ENCODE results near the gene DCAF10.
A peak's percentile ranks its signal among the peaks of the same experiment; 100 is the strongest.
"Not testable (repeated sequence)": the region's sequence is repeated elsewhere in the genome, so short reads cannot be mapped to it uniquely, and the experiment has no call there.

Gene DCAF10

DNA sequence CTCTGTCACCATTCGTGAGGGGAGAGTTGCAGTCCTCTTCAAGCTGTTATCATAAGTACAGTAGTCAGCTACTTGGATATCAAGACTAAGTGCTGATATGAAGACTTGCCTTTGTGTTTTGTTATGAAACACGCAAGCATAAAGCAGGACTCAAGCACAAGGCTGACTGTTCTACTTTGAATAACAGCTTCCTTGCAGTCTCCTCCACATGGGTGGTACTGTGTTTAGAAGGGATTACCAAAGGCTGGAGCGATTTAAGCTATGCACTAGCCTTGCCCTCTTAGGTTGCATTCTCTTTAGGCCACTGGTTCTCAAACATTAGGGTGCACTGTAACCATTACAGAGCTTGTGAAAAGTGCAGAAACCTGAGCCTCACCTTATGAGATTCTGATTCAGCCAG, 61.9 kb downstream of the DCAF10 start:
- no peak for DNase-seq (ENCODE audit: low read depth)

GRCh38 chr9:37870081-37870798, 69.6 kb downstream of the DCAF10 start:
- no peak for DNase-seq (ENCODE audit: low read depth)

DNA sequence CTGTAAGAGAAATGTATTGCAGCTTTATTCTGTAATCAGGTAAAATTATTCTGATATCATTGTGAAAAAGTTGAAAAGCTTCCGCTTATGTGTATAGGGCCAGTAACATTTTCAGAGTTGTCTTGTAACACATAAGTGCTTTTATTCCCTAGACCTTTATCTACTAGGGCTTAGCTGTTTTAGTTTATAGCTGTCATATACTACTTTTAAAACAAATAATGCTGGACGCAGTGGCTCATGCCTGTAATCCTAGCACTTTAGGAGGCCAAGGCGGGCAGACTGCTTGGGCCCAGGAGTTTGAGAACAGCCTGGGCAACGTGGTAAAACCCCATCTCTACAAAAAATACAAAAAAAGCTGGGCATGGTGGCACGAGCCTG, 70.2 kb downstream of the DCAF10 start:
- no peak for DNase-seq (ENCODE audit: low read depth)

GRCh38 chr9:37873955-37874354, 73.4 kb downstream of the DCAF10 start:
- no peak for DNase-seq (ENCODE audit: low read depth)

- DNase-seq (ENCODE audit: low read depth), result no peak
Measured at GRCh38 chr9:37876376-37876775, 75.8 kb downstream of the DCAF10 start.

- DNase-seq (ENCODE audit: low read depth), result no peak
Measured at GRCh38 chr9:37880916-37881479, 80.4 kb downstream of the DCAF10 start.

DNA sequence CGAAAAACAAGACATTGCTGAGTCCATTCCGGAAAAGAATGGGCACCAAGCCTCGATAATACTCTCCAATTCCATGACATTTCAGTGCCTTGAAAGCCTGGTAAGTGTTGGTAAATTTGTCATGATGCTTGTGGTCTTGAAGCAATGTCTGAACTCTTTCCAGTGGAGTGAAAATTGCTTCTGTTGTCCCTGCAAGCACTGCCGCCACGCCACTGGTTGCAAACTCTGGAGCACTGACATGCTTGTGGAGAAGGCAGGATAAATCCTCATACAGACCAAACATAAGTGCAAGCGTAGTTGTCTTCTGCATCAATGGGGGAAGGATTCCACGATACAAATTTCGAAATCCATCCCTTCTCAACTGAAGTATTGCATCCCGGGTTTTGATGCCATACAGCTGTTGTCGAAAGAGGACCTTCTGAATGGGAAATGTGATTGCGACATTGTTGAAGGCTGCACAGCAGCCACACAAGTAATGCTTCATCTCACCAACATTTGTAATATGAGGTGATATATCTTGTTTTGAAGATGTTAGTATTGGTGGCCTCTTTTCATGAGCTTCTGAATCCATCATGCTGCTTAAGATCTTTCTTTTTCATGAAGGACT, 87.5 kb downstream of the DCAF10 start:
- DNase-seq (ENCODE audit: low read depth), result not testable (repeated sequence)

DNA sequence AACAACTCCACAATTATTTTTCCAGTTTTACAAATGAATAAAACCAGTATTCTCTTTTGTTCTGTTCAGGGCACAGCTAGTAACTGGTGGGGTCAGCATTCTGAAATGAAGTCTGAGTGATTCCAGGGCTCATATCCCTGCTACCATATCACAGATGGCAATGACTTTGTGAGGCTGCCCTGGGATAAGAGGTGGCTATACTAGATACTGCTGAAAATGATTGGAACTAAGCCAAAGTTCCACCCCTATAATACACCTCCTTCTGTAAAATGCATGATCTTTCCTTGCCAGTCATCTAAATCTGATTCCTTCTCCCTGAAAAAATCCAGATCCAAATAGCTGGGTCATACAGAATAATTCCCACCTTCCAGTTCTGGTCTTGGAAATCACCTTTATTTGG, 88.9 kb downstream of the DCAF10 start:
- DNase-seq (ENCODE audit: low read depth), result no peak

DNA sequence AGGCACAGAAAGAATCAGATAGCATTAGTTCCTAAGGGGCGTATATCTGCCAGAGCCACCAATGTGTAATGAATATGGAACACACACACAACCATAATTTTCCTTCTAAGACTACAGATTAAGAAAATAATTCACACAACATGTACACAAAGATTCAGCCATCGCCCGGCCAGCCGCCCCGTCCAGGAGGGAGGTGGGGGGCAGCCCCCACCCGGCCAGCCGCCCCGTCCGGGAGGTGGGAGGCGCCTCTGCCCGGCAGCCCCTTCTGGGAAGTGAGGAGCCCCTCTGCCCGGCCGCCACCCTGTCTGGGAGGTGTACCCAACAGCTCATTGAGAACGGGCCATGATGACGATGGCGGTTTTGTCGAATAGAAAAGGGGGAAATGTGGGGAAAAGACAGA, 90.4 kb downstream of the DCAF10 start:
- DNase-seq (ENCODE audit: low read depth), result not testable (repeated sequence)

GRCh38 chr9:37892063-37892462, 91.5 kb downstream of the DCAF10 start:
- DNase-seq (ENCODE audit: low read depth), result no peak

DNA sequence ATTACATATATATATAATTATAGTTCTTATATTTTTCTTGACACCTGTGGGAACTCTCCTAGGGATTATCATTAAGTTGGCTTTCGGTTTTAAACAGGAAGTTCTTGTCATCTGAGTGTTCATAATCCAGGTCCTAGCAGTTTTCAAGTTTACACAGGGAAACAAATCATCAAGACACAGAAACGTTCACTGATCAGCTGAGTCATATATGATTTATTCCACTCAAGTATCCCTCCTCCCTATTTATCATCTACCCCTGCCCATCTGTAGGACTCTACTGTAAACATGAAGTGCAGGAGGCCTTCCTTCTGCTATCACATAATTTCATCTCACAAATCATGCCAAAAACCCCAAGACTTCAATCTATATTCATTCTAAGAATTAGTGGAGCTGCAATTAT, 97.1 kb downstream of the DCAF10 start:
- DNase-seq (ENCODE audit: low read depth), result no peak

- DNase-seq (ENCODE audit: low read depth), result no peak
Measured at GRCh38 chr9:37899041-37899440, 98.4 kb downstream of the DCAF10 start.

GRCh38 chr9:37902131-37902530, 101.5 kb downstream of the DCAF10 start:
- DNase-seq (ENCODE audit: low read depth), result no peak

DNA sequence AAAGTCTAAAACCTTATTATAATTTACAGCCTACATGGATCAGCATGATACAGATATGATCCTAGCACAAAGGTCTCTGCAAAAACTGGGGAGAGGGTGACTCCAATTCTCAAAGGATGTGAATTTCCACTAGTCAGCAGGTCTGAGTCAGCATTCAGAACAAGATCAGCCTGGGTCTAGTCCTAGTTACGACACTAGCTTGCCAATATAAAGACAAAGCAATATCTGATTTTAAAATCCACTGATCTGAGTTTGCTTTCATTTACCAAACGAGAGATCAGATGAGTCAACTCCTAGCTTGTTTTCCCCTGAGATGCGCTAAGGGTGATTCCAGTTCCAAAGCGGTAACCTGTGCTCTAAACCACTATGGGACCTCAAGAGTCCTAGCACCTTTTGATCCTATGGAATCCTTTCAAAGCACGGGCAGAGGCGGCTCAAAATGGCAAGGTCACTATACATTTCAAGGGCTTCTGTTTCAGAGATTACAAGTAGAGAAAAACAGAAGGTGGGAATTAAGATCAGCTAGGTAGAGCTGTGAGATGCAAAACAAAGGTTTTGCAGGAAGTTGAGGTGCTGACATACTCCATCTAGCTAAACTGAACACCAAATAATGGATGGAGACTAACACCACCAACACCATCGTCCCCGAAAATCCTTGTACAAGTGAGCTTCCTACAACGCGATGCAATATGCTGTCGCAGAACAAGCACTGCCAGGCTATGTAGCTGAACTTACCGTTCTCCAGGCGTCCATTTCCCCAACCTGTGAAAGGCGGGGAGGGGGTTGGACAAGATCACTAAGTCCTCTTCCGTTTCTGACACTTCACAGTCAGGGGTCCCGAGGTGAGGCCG, 102.4 kb downstream of the DCAF10 start:
- DNase-seq (ENCODE audit: low read depth), result no peak

- DNase-seq (ENCODE audit: low read depth), result peak; percentile 92
Measured at GRCh38 chr9:37903647-37904444, 103.2 kb downstream of the DCAF10 start, which contains the start of gene SLC25A51. SLC25A51 (minus strand) TSS chr9:37904127; CDS start chr9:37888550, 15,577 bp downstream.

DNA sequence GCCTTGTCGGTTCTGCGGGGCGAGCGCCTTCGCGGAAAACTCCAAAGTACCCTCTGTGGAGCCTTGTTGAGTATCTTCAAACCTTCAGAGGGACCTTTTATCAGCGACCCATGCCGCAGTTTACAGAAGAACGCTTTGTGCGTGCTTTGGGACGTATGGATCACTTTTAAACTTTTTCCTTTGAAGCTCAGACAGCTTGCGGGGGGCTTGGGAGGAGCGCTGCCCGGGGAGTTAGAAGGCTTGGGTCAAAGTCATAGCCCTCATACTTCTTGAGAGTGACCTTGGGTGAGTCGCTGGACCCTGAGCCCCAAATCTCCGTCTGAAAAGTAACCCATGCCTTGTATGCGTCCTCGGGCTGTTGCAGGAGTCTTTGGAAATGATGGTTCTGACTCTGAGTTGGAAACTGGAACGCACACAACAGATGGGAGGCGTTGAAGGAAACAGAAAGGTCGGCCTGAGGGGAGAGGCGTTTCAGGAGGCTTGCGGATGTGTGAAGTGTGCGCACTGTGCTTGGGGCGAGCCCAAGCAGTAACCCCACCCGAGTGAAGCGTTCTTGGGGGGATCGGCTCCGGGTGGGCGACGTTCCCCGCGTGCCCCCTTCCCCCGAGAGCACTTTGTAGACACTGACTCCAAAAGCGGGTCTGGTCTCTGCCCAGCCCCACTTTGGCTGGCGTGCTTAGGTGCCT, 104.0 kb downstream of the DCAF10 start:
- no peak for DNase-seq (ENCODE audit: low read depth)

GRCh38 chr9:37905131-37905505, 104.5 kb downstream of the DCAF10 start:
- no peak for DNase-seq (ENCODE audit: low read depth)

DNA sequence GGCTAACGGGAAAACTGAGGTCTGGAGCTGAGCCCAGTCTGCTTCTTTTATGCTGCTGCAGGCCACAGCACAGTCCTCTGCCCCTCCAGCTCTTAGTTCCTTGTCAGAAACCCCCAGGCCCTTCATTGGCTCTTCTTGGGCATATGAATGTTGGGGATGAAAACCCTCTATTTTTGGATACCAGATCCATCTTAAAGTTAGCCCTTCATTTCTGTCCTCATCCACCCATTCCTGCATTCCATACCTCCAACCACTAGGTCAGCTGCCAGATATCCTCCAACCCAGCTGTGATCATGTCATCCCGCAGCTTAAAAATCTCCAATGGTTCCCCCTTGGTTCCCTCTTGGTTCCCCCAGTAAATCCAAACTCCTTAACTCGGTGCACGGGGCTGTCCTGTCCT, 105.2 kb downstream of the DCAF10 start:
- no peak for DNase-seq (ENCODE audit: low read depth)

- DNase-seq (ENCODE audit: low read depth), result no peak
Measured at GRCh38 chr9:37906312-37907239, 106.0 kb downstream of the DCAF10 start.

GRCh38 chr9:37908283-37908682, 107.7 kb downstream of the DCAF10 start:
- no peak for DNase-seq (ENCODE audit: low read depth)
